Osteocyte (in vitro differentiated cells): ENCODE data around the gene DCP1A. TPM values are rescaled to one million over a fixed set of nuclear protein-coding genes. Genes with fewer than 3 reads are reported as not detected.
A peak's percentile ranks its signal among the peaks of the same experiment; 100 is the strongest.

Experiments
- DNase-seq: peaks from one replicate; pipeline ENCODE4 v3.0.0; 2021; ENCODE audit warnings: mixed read lengths; ENCODE audit not compliant: unreplicated experiment; ENCODE audit errors: extremely low spot score
- H3K27ac Mint-ChIP-seq: one replicate; pipeline ENCODE4 v1.8.0; 2021; ENCODE audit warnings: mild to moderate bottlenecking, mixed read lengths; ENCODE audit not compliant: unreplicated experiment
- H3K27me3 Mint-ChIP-seq: one replicate; pipeline ENCODE4 v1.8.0; 2021; ENCODE audit warnings: mixed read lengths; ENCODE audit not compliant: unreplicated experiment
- H3K36me3 Mint-ChIP-seq: one replicate; pipeline ENCODE4 v1.8.0; 2021; ENCODE audit warnings: mixed read lengths; ENCODE audit not compliant: unreplicated experiment
- H3K4me1 Mint-ChIP-seq: one replicate; pipeline ENCODE4 v1.8.0; 2021; ENCODE audit warnings: mixed read lengths; ENCODE audit not compliant: unreplicated experiment
- H3K4me3 Mint-ChIP-seq: one replicate; pipeline ENCODE4 v1.8.0; 2021; ENCODE audit warnings: mild to moderate bottlenecking, moderate library complexity, mixed read lengths; ENCODE audit not compliant: unreplicated experiment
- H3K9me3 Mint-ChIP-seq: one replicate; pipeline ENCODE4 v1.8.0; 2021; ENCODE audit warnings: mixed read lengths; ENCODE audit not compliant: unreplicated experiment
- total RNA-seq: library from RNA; stranded (reverse); gene quantifications from 2 replicates; pipeline ENCODE4 v1.2.1, GENCODE V29; 2021
- TF ChIP-seq, protein P1 (sequence below): fragments of 200-600 bp; sonication (generic); IDR thresholded peaks from 2 replicates; pipeline ENCODE4 v1.5.0; 2021; ENCODE audit warnings: antibody characterized with exemption, mild to moderate bottlenecking, moderate library complexity

Gene DCP1A
- total RNA-seq, 1 donor from 2014 or later: 24.2 TPM

DNA sequence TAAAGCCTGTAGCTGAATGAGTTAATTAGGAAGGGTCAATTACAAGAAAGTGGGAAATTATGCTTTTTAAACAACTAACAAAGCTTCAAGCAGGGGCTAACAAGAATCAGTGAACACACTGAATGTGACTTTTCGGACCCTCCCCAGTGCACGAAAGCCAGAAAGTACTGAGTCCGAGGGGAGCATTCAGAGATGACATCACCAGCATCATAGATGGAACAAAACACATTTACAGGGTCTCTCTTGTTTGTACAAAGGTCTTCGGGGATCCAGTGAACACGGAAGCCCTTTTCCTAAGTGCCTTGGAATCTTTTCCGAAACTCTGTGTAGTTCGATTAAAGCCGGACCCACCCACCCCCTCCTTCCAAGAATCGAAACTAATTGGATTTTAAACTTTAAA lies 829 bp downstream of the DCP1A start:
- Mint-ChIP-seq H3K27ac (peak overlapping the region; percentile 100), H3K4me1 (peaks cover 29% of the 10 kb centered on the region), H3K36me3 (peaks cover 21% of the 10 kb centered on the region), H3K9me3 (no peaks in the 10 kb centered on the region), H3K4me3 (peak overlapping the region; percentile 97), H3K27me3 (no peaks in the 10 kb centered on the region)
- DNase-seq: no peak
- TF ChIP-seq, protein P1, sequence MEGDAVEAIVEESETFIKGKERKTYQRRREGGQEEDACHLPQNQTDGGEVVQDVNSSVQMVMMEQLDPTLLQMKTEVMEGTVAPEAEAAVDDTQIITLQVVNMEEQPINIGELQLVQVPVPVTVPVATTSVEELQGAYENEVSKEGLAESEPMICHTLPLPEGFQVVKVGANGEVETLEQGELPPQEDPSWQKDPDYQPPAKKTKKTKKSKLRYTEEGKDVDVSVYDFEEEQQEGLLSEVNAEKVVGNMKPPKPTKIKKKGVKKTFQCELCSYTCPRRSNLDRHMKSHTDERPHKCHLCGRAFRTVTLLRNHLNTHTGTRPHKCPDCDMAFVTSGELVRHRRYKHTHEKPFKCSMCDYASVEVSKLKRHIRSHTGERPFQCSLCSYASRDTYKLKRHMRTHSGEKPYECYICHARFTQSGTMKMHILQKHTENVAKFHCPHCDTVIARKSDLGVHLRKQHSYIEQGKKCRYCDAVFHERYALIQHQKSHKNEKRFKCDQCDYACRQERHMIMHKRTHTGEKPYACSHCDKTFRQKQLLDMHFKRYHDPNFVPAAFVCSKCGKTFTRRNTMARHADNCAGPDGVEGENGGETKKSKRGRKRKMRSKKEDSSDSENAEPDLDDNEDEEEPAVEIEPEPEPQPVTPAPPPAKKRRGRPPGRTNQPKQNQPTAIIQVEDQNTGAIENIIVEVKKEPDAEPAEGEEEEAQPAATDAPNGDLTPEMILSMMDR: no peak

DNA sequence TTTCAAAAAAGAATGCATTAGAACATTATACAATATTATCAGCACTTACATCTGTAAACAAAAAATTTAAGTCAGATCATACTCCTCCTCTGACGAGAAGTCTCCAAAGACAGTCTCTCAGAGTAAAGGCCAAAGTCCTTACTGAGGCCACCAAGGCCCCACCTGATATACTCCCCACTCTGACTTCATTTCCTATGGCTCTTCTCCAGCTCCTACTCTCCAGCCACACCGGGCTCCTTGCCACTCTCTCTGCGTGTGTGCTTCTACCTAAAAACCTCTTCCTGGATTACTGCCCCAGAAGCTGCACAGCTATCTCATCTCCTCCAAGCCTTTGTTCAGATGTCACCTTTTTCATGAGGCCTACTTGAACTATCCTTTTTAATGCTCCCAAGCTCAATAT lies 5.0 kb downstream of the DCP1A start:
- TF ChIP-seq, protein P1: no peak
- Mint-ChIP-seq H3K9me3 (no peaks in the 10 kb centered on the region), H3K4me1 (peaks cover 21% of the 10 kb centered on the region), H3K36me3 (peaks cover 36% of the 10 kb centered on the region), H3K27ac (no peak overlapping the region), H3K27me3 (no peaks in the 10 kb centered on the region), H3K4me3 (no peak overlapping the region)
- no peak for DNase-seq

DNA sequence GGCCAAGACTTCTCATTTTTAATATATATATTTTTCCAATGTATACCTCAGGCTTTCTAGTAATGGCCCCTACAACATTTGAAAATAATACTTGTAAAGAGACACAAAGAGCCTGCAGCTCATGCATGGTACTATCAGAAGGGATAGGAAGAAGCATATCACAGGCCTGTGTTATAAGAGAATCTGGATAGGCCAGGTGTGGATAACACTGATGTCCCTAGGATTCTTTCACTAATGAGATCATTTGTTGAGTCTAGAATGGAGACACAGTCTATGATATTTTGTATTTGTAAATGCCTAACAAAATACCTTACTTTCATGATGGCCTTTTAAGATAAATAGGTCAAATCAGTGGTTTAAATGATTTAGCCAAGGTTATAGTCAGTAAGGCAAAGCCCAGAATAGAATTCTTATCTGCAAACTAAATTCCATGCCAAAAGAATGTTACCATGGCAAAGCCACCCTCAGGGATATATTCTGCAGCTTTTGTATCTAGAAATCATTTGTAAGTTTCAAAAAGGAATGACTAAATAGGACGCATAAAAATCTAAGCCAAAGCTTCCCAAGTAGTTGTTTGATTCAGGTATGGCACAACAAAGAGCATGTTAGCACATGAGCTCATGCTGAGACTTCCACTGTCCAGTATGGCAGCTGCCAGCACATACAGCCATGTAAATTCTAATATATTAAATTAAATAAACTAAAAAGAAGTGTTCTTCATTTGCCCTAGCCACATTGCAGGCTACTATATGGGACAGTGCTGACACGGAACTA lies 10.0 kb downstream of the DCP1A start:
- Mint-ChIP-seq H3K27ac (no peak overlapping the region), H3K27me3 (no peaks in the 10 kb centered on the region), H3K4me3 (no peak overlapping the region), H3K36me3 (peaks cover 44% of the 10 kb centered on the region), H3K9me3 (no peaks in the 10 kb centered on the region), H3K4me1 (no peaks in the 10 kb centered on the region)
- no peak for DNase-seq
- TF ChIP-seq, protein P1: no peak

DNA sequence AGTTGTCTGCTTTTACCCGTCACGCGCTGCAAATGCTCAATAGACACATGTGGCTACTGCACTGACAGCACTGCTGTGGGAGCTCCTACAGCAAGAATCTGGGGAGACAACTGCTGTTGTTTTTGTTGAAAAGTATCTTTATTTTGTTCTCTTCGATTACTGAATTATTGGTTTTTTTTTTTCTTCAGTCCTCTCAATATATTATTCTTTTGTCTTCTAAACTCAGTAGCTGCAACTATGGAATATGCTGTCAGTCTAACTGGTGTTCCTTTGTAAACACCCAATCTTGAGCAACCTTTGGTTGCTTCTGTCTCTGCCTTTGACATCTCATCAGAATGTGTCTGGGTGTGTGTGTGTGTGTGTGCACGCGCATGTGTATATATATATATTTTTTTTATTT lies 12.6 kb downstream of the DCP1A start:
- H3K4me1 Mint-ChIP-seq: peaks cover 4% of the 10 kb centered on the region
- DNase-seq: no peak
- no peaks in the 10 kb centered on the region for H3K9me3 Mint-ChIP-seq
- TF ChIP-seq, protein P1: no peak
- H3K4me3 Mint-ChIP-seq: no peak overlapping the region
- H3K27ac Mint-ChIP-seq: no peak overlapping the region
- peaks cover 38% of the 10 kb centered on the region for H3K36me3 Mint-ChIP-seq
- no peaks in the 10 kb centered on the region for H3K27me3 Mint-ChIP-seq

DNA sequence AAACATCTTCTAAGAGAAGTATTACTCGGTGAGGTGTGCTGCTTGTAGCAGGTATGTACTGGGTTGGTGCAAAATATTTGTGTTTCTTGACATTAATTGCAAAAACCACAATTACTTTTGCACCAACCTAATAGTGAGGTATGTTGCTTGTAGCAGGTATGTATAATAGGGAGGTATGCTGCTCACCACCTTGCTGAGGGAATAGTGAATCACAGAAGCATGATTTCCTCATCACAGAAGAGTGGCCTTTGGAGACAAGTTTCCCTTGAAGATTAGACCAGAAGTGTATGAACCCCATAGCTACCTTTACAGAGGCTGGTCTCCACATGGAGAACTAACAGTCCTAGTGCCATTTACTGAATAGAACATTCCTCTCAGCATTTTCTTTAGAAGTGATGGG lies 15.5 kb downstream of the DCP1A start:
- no peaks in the 10 kb centered on the region for H3K27me3 Mint-ChIP-seq
- TF ChIP-seq, protein P1: no peak
- peaks cover 27% of the 10 kb centered on the region for H3K36me3 Mint-ChIP-seq
- H3K4me1 Mint-ChIP-seq: peaks cover 8% of the 10 kb centered on the region
- H3K4me3 Mint-ChIP-seq: no peak overlapping the region
- DNase-seq: no peak
- no peaks in the 10 kb centered on the region for H3K9me3 Mint-ChIP-seq
- no peak overlapping the region for H3K27ac Mint-ChIP-seq
